Nephron (organoid): ENCODE results near the gene REM2.

Experiments used
- H3K27ac Mint-ChIP-seq, 3 experiments: 2 replicates each; pipeline ENCODE4 v1.8.0; 2020; ENCODE audit warnings: mixed read lengths in 3 of 3, mild to moderate bottlenecking in 2 of 3, moderate library complexity in 1 of 3
- H3K27me3 Mint-ChIP-seq: 2 replicates; pipeline ENCODE4 v1.8.0; 2021; ENCODE audit warnings: low read depth, mild to moderate bottlenecking, moderate library complexity, mixed read lengths
- H3K36me3 Mint-ChIP-seq: 2 replicates; pipeline ENCODE4 v1.8.0; 2020; ENCODE audit warnings: low read depth, mixed read lengths
- H3K4me1 Mint-ChIP-seq: 2 replicates; pipeline ENCODE4 v1.8.0; 2020; ENCODE audit warnings: mixed read lengths
- H3K4me3 Mint-ChIP-seq, 3 experiments: 2 replicates each; pipeline ENCODE4 v1.8.0; 2020; ENCODE audit warnings: mild to moderate bottlenecking in 3 of 3, mixed read lengths in 3 of 3, moderate library complexity in 2 of 3
- H3K9me3 Mint-ChIP-seq: 2 replicates; pipeline ENCODE4 v1.8.0; 2020; ENCODE audit warnings: mixed read lengths
- CTCF ChIP-seq, 3 experiments: fragments of 200-600 bp; sonication (generic); IDR thresholded peaks; one replicate each; pipeline ENCODE4 v1.5.0; 2021; ENCODE audit warnings: antibody characterized with exemption in 3 of 3; ENCODE audit not compliant: unreplicated experiment in 3 of 3

REM2 gene

GRCh38 chr14:22861651-22862050 is 21.4 kb upstream of the REM2 start:
- no peak for TF ChIP-seq CTCF (IDR thresholded peaks at IDR 0.05; ENCODE audit: unreplicated experiment in 3 of 3)
- H3K27ac Mint-ChIP-seq, result no peak overlapping the region
- no peaks in the 10 kb centered on the region for H3K9me3 Mint-ChIP-seq
- H3K36me3 Mint-ChIP-seq, result no peaks in the 10 kb centered on the region
- H3K27me3 Mint-ChIP-seq, result no peaks in the 10 kb centered on the region
- H3K4me3 Mint-ChIP-seq, result no peak overlapping the region
- H3K4me1 Mint-ChIP-seq, result no peaks in the 10 kb centered on the region

DNA sequence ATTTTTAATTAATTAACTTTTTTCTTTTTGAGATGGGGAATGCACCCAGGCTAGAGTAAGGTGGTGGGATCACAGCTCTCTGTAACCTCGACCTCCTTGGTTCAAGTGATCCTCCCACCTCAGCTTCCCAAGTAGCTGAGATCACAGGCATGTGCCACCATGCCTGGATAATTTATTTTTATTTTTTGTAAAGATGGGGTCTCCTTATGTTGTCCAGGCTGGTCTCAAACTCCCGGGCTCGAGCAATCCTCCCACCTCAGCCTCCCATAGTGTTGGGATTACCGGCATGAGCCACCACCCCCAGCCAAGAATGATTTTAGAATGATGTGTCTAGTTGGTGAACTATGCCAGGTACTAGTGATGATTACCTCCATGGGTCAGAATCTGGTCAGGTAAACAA is 18.0 kb upstream of the REM2 start:
- no peaks in the 10 kb centered on the region for H3K36me3 Mint-ChIP-seq

GRCh38 chr14:22865424-22866405 is 17.3 kb upstream of the REM2 start:
- Mint-ChIP-seq H3K27me3 (no peaks in the 10 kb centered on the region), H3K27ac (peak overlapping the region; percentile 9 to 44 (median 18)), H3K9me3 (no peaks in the 10 kb centered on the region), H3K36me3 (no peaks in the 10 kb centered on the region), H3K4me3 (peak overlapping the region in 1 of 3 experiments; percentile 10), H3K4me1 (peaks cover 2% of the 10 kb centered on the region)
- no peak for TF ChIP-seq CTCF (IDR thresholded peaks at IDR 0.05; ENCODE audit: unreplicated experiment in 3 of 3)

More for the DNA sequence above, 18.0 kb upstream of the REM2 start:
- Mint-ChIP-seq H3K4me1 (no peaks in the 10 kb centered on the region), H3K27me3 (no peaks in the 10 kb centered on the region), H3K27ac (no peak overlapping the region), H3K9me3 (no peaks in the 10 kb centered on the region), H3K4me3 (peak overlapping the region in 1 of 3 experiments; percentile 10)
- no peak for TF ChIP-seq CTCF (IDR thresholded peaks at IDR 0.05; ENCODE audit: unreplicated experiment in 3 of 3)

DNA sequence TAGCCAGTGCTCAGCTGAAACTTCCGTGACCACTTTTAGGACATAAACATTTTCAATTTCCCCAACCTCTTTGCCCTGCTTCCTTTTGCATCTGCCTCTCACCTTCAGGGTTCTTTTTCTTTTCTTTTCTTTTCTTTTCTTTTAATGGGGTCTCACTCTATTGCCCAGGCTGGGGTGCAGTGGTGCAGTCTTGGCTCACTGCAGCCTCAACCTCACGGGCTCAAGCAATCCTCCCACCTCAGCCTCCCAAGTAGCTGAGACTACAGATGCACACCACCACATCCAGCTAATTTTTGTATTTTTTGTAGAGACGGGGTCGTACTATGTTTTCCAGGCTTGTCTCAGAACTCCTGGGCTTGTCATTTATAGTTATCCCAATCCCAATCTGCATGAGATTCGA is 16.1 kb upstream of the REM2 start:
- Mint-ChIP-seq H3K36me3 (no peaks in the 10 kb centered on the region), H3K9me3 (no peaks in the 10 kb centered on the region), H3K4me3 (no peak overlapping the region), H3K4me1 (peaks cover 5% of the 10 kb centered on the region), H3K27me3 (no peaks in the 10 kb centered on the region), H3K27ac (peak overlapping the region in 1 of 3 experiments; percentile 44)
- no peak for TF ChIP-seq CTCF (IDR thresholded peaks at IDR 0.05; ENCODE audit: unreplicated experiment in 3 of 3)

GRCh38 chr14:22870811-22871223 is 12.2 kb upstream of the REM2 start:
- peak overlapping the region; percentile 89 to 98 (median 98) for H3K27ac Mint-ChIP-seq
- peak overlapping the region; percentile 92 to 98 (median 97) for H3K4me3 Mint-ChIP-seq
- peaks cover 12% of the 10 kb centered on the region for H3K36me3 Mint-ChIP-seq
- TF ChIP-seq CTCF (IDR thresholded peaks at IDR 0.05; ENCODE audit: unreplicated experiment in 3 of 3), result no peak
- H3K9me3 Mint-ChIP-seq, result no peaks in the 10 kb centered on the region
- H3K27me3 Mint-ChIP-seq, result no peaks in the 10 kb centered on the region
- peaks cover 13% of the 10 kb centered on the region for H3K4me1 Mint-ChIP-seq
